ENCODE results near the gene OR1F1. TPM values are rescaled to one million over a fixed set of nuclear protein-coding genes. Genes with fewer than 3 reads are reported as not detected.

OR1F1 gene
- total RNA-seq, 1 experiment from 2014 or later, result not detected

DNA sequence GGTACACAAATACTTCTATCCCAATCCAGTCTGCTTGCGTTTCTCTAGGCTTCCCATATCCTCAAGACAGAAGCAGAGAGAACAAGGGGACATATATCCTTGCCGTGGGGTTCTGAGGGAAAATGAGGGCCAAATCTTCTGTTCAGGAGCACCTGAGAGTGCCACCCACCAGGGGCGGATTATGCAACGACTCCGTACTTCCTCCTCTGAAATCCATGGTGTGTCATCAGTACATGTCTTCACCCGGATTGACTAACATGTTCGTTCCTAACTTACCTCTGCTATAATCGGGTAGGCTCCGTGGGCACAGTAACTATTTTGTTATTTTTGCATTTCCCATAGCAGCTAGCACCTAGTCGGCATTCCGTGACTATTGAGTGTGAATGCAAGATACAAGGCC lies 54.7 kb downstream of the OR1F1 start:
- H3K23me2 ChIP-seq (ENCODE audit: insufficient read length, low read depth, low read length, poor library complexity, severe bottlenecking), result no peaks in the 10 kb centered on the region
- Mint-ChIP-seq H3K36me3 (ENCODE audit: insufficient read depth in 1 of 3, low read depth in 3 of 3) (peaks cover 0 to 6% (median 0%) of the 10 kb centered on the region in 3 experiments; a peak in 3 of 7 replicates), H3K27me3 (ENCODE audit: low read depth) (peaks cover 24% of the 10 kb centered on the region), H3K9me3 (peaks cover 71 to 74% of the 10 kb centered on the region in 2 experiments), H3K4me1 (no peaks in the 10 kb centered on the region), H3K4me3 (no peak overlapping the region), H3K27ac (no peak overlapping the region)
- no peak overlapping the region for H3K23ac ChIP-seq (ENCODE audit: insufficient read length, low read depth, low read length)
- no peak overlapping the region for H4K5ac ChIP-seq (ENCODE audit: insufficient read length, low read depth, low read length)
- no peak overlapping the region for H3K4ac ChIP-seq (ENCODE audit: low read depth, low read length)
- H3K79me2 ChIP-seq (ENCODE audit: insufficient read depth, low read length), result no peaks in the 10 kb centered on the region
- TF ChIP-seq, protein P1, sequence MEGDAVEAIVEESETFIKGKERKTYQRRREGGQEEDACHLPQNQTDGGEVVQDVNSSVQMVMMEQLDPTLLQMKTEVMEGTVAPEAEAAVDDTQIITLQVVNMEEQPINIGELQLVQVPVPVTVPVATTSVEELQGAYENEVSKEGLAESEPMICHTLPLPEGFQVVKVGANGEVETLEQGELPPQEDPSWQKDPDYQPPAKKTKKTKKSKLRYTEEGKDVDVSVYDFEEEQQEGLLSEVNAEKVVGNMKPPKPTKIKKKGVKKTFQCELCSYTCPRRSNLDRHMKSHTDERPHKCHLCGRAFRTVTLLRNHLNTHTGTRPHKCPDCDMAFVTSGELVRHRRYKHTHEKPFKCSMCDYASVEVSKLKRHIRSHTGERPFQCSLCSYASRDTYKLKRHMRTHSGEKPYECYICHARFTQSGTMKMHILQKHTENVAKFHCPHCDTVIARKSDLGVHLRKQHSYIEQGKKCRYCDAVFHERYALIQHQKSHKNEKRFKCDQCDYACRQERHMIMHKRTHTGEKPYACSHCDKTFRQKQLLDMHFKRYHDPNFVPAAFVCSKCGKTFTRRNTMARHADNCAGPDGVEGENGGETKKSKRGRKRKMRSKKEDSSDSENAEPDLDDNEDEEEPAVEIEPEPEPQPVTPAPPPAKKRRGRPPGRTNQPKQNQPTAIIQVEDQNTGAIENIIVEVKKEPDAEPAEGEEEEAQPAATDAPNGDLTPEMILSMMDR (conservative IDR thresholded peaks at IDR 0.05), result no peak
- no peak overlapping the region for H3K4me2 ChIP-seq (ENCODE audit: insufficient read depth, insufficient read length, low read length)
- no peak overlapping the region for H2BK15ac ChIP-seq (ENCODE audit: low read depth, low read length)
- H4K91ac ChIP-seq (ENCODE audit: insufficient read length, low read depth, low read length), result no peak overlapping the region
- no peak overlapping the region for H2BK5ac ChIP-seq (ENCODE audit: insufficient read length, low read length)
- H3K79me1 ChIP-seq (ENCODE audit: insufficient read depth, low read depth, low read length, poor library complexity, severe bottlenecking), result no peaks in the 10 kb centered on the region
- H3K27me3 ChIP-seq (ENCODE audit: insufficient read depth, low read length), result no peaks in the 10 kb centered on the region
- H4K8ac ChIP-seq (replicated peaks; ENCODE audit: insufficient read length, low read depth, low read length), result no peak overlapping the region
- H3K27ac ChIP-seq (ENCODE audit: insufficient read length, low read depth, low read length), result no peak overlapping the region
- H3K4me1 ChIP-seq (ENCODE audit: insufficient read depth, low read length), result no peaks in the 10 kb centered on the region
- H3K9ac ChIP-seq (ENCODE audit: extremely low read depth, insufficient read length, low read length), result no peak overlapping the region
- no peak overlapping the region for H3K14ac ChIP-seq (ENCODE audit: insufficient read depth, low read length)
- H3K18ac ChIP-seq (ENCODE audit: insufficient read length, low read depth, low read length), result no peak overlapping the region
- no peak overlapping the region for H3T11ph ChIP-seq (ENCODE audit: low read length)
- WGBS (ENCODE audit: extremely low coverage, insufficient read length, low lambda C conversion rate), result no CpG with 5 or more reads among the region's 11 CpGs
- H2BK120ac ChIP-seq (ENCODE audit: low read depth, low read length, poor library complexity, severe bottlenecking), result no peak overlapping the region
- H2BK12ac ChIP-seq (ENCODE audit: insufficient read length, low read depth, low read length), result no peak overlapping the region
- no peak overlapping the region for H3K56ac ChIP-seq (ENCODE audit: insufficient read length, low read depth, low read length)
- H2BK20ac ChIP-seq (ENCODE audit: low read depth, low read length, poor library complexity, severe bottlenecking), result no peak overlapping the region
- DNase-seq, result no peak
- no peak overlapping the region for H2AFZ ChIP-seq (ENCODE audit: low read length)
- H4K20me1 ChIP-seq (ENCODE audit: control insufficient read depth, insufficient read depth, insufficient read length), result no peaks in the 10 kb centered on the region
- H3K9me3 ChIP-seq (ENCODE audit: control insufficient read depth, low read depth, low read length), result no peaks in the 10 kb centered on the region
- no peak overlapping the region for H2AK5ac ChIP-seq (ENCODE audit: insufficient read length, low read length)
